HCT116 (cell line): ENCODE results near the gene MBD6. TPM values are rescaled to one million over a fixed set of nuclear protein-coding genes. Genes with fewer than 3 reads are reported as not detected.

Experiments used
- ATAC-seq: fragments of 200-7000 bp; cut with Tn5 transposase; 2 replicates; pipeline ENCODE4 v1.9.1; 2020; ENCODE audit warnings: mild to moderate bottlenecking, moderate library complexity
- BruUV-seq: library from RNA; stranded (reverse); fragments of 400-500 nt; replicated peaks from 2 replicates; lab custom pipeline; 2021; lab: Mats Ljungman, UMichigan
- CTCF ChIA-PET: fragments of 300-600 bp; sonication (Branson Sonifier 250); formaldehyde crosslinking; loops from one replicate; lab custom pipeline; 2021; ENCODE audit warnings: antibody characterized with exemption; lab: Charles Lee
- POLR2A ChIA-PET: fragments of 300-600, 350-600 bp; sonication (Branson Sonifier 250); formaldehyde crosslinking; loops from one replicate; lab custom pipeline; 2021; ENCODE audit warnings: antibody characterized with exemption; lab: Charles Lee
- RAD21 ChIA-PET, 2 experiments: fragments of 300-600 bp; sonication (Branson Sonifier 250); formaldehyde crosslinking; loops; one replicate each; lab custom pipeline; 2023; ENCODE audit warnings: low total read pairs in 2 of 2; ENCODE audit not compliant: uncharacterized antibody in 2 of 2, unreplicated experiment in 2 of 2, low non-redundant PET in 1 of 2; lab: Charles Lee
- DNase-seq: peaks from one replicate; pipeline ENCODE4 v3.0.0-alpha.2; 2010; ENCODE audit warnings: low read depth, low spot score
- H2AFZ ChIP-seq: fragments of 200-600 bp; shearing (Covaris generic), sonication (generic); 2 replicates; pipeline ENCODE4 v1.6.1; 2017; ENCODE audit warnings: low read depth, mixed run types, mixed read lengths, antibody characterized with exemption, low read length; ENCODE audit not compliant: poor library complexity, severe bottlenecking
- H3K27ac ChIP-seq: 2 replicates; pipeline ENCODE4 v1.5.1; 2012; ENCODE audit warnings: low read depth, low read length
- H3K27me3 ChIP-seq: fragments of 200-600 bp; sonication (generic); 2 replicates; pipeline ENCODE4 v1.6.1; 2016; ENCODE audit warnings: mixed run types, low read length, mixed read lengths; ENCODE audit not compliant: insufficient read depth
- H3K36me3 ChIP-seq, 2 experiments: fragments of 200-500 bp in 1 of 2; fragments of 200-600 bp in 1 of 2; sonication (Bioruptor generic) in 1 of 2; sonication (generic) in 1 of 2; 2 replicates each; pipeline versions ENCODE4 v1.5.1 to v1.6.1; 2014 to 2016; ENCODE audit warnings: low read length in 2 of 2, inconsistent platforms in 1 of 2, mixed read lengths in 1 of 2, mixed run types in 1 of 2; ENCODE audit not compliant: insufficient read depth in 2 of 2, control insufficient read depth in 1 of 2
- H3K4me1 ChIP-seq, 2 experiments: fragments of 200-600 bp in 1 of 2; sonication (generic) in 1 of 2; 2 replicates each; pipeline versions ENCODE4 v1.5.1 to v1.6.1; 2012 to 2017; ENCODE audit warnings: low read length in 2 of 2, inconsistent platforms in 1 of 2, mild to moderate bottlenecking in 1 of 2, mixed read lengths in 1 of 2, mixed run types in 1 of 2, moderate library complexity in 1 of 2; ENCODE audit not compliant: insufficient read depth in 2 of 2, control insufficient read depth in 1 of 2
- H3K4me2 ChIP-seq: fragments of 200-600 bp; sonication (generic); 2 replicates; pipeline ENCODE4 v1.6.1; 2017; ENCODE audit warnings: mixed run types, low read length, mixed read lengths
- H3K4me3 ChIP-seq, 2 experiments: fragments of 200-600 bp in 1 of 2; sonication (generic) in 1 of 2; replicated peaks in 1 of 2; 2 replicates each; pipeline ENCODE4 v1.5.1; 2011 to 2016; ENCODE audit warnings: low read length in 2 of 2, control low read depth in 1 of 2, low read depth in 1 of 2, mild to moderate bottlenecking in 1 of 2, mixed read lengths in 1 of 2, mixed run types in 1 of 2
- H3K79me2 ChIP-seq: fragments of 200-600 bp; sonication (generic); 2 replicates; pipeline ENCODE4 v1.6.1; 2017; ENCODE audit warnings: mild to moderate bottlenecking, mixed run types, low read length, moderate library complexity, mixed read lengths; ENCODE audit not compliant: insufficient read depth
- H3K9ac ChIP-seq: fragments of 200-600 bp; sonication (generic); 2 replicates; pipeline ENCODE4 v1.6.1; 2016; ENCODE audit warnings: low read length, mixed read lengths
- H3K9me2 ChIP-seq: fragments of 200-600 bp; sonication (generic), shearing (Covaris generic); 2 replicates; pipeline ENCODE4 v1.6.1; 2017; ENCODE audit warnings: mixed run types, mild to moderate bottlenecking, moderate library complexity; ENCODE audit not compliant: insufficient read depth
- H3K9me3 ChIP-seq, 2 experiments: fragments of 200-500 bp in 1 of 2; fragments of 200-600 bp in 1 of 2; sonication (Bioruptor generic) in 1 of 2; sonication (generic) in 1 of 2; 2 replicates each; pipeline ENCODE4 v1.6.1; 2014 to 2017; ENCODE audit warnings: low read length in 2 of 2, mixed read lengths in 2 of 2, inconsistent platforms in 1 of 2, low read depth in 1 of 2, mild to moderate bottlenecking in 1 of 2, mixed run types in 1 of 2, moderate library complexity in 1 of 2; ENCODE audit not compliant: control insufficient read depth in 1 of 2, insufficient read depth in 1 of 2
- H4K20me1 ChIP-seq: fragments of 200-600 bp; sonication (generic), shearing (Covaris generic); 2 replicates; pipeline ENCODE4 v1.6.1; 2017; ENCODE audit warnings: mixed run types, mild to moderate bottlenecking, moderate library complexity; ENCODE audit not compliant: insufficient read depth
- CEBPB ChIP-seq: IDR thresholded peaks from 2 replicates; pipeline ENCODE4 v1.6.1; 2012; ENCODE audit warnings: low read depth
- ELF1 ChIP-seq: IDR thresholded peaks from 2 replicates; pipeline ENCODE4 v1.6.1; 2012; ENCODE audit warnings: low read depth, borderline replicate concordance
- POLR2A ChIP-seq: IDR thresholded peaks from 2 replicates; pipeline ENCODE4 v1.7.0; 2011; ENCODE audit warnings: borderline replicate concordance; ENCODE audit not compliant: insufficient read depth, insufficient read length; ENCODE audit errors: extremely low read depth
- RAD21 ChIP-seq: IDR thresholded peaks from 2 replicates; pipeline ENCODE4 v1.6.1; 2012; ENCODE audit warnings: low read depth, mild to moderate bottlenecking
- SIN3A ChIP-seq: IDR thresholded peaks from 2 replicates; pipeline ENCODE4 v1.6.1; 2012; ENCODE audit warnings: low read depth
- SP1 ChIP-seq: IDR thresholded peaks from 2 replicates; pipeline ENCODE4 v1.6.1; 2012; ENCODE audit warnings: low read depth
- SRF ChIP-seq: IDR thresholded peaks from 2 replicates; pipeline ENCODE4 v1.6.1; 2012; ENCODE audit warnings: low read depth
- TCF7L2 ChIP-seq: IDR thresholded peaks from 2 replicates; pipeline ENCODE4 v1.7.0; 2011; ENCODE audit warnings: borderline replicate concordance, inconsistent platforms; ENCODE audit not compliant: insufficient read depth, insufficient read length; ENCODE audit errors: extremely low read depth
- intact Hi-C: fragments of 100-400 bp; cut with micrococcal nuclease; formaldehyde crosslinking; loops from 2 replicates; pipeline ENCODE4 v1.10.0; 2022
- total RNA-seq: library from RNA; stranded (reverse); gene quantifications from one replicate; pipeline ENCODE4 v1.2.1, GENCODE V29; 2021; ENCODE audit not compliant: unreplicated experiment
- TF ChIP-seq, protein P1 (sequence below): IDR thresholded peaks from 2 replicates; pipeline ENCODE4 v1.6.1; 2012; ENCODE audit warnings: low read depth
- TF ChIP-seq, protein P2 (sequence below): IDR thresholded peaks from 2 replicates; pipeline ENCODE4 v1.6.1; 2011; ENCODE audit warnings: mild to moderate bottlenecking, low read length, moderate library complexity; ENCODE audit not compliant: insufficient replicate concordance; ENCODE audit errors: extremely low read depth

Gene MBD6
- total RNA-seq, 1 experiment from 2014 or later, result 70.1 TPM

DNA sequence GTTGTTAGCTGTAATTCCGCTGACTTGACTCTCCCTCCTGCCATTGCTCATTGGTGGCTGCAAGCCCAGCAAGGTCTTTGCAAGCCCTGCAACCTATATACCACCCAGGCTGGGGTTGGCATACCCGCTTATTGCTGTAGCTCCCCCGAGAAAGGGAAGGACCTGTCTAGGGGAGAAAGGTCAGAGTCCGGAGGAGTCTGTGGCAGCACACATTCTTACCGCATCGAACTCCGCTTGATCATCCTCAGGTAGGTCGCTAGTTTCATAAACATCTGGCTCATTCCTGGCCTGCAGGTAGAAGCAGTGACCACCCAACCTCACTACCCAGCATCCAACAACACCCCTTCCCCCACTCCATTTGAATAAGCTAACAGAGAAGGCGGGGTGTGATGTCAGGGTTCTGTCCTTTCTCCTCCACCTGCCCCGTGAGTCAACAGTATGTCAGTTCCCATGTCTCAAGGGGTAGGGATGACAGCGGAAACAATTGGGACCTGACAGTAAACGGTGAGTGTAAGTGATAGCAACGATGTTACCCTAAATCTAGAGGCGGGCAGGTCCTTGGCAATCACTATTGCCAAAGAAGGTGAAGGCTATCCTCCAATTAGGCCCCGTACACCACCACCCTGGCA is 23.3 kb downstream of the MBD6 start:
- peak overlapping the region; percentile 83 for H3K9ac ChIP-seq
- H3K79me2 ChIP-seq, result peaks cover 24% of the 10 kb centered on the region
- peak overlapping the region; percentile 67 for H3K27ac ChIP-seq
- ATAC-seq, result no peak
- intact Hi-C loops, result no loop called here
- ChIA-PET RAD21 (interaction anchor here in 1 of 2 experiments (1.0 kb wide), 1 partner anchor 37 kb away, joined by 3 read pairs; no protein-coding TSS in a partner anchor), CTCF (interaction anchor here (0.7 kb wide), 1 partner anchor 23 kb away, joined by 3 read pairs; no protein-coding TSS in a partner anchor)
- BruUV-seq, result no TSS peak
- no peaks in the 10 kb centered on the region for H4K20me1 ChIP-seq
- TF ChIP-seq SIN3A (peak; percentile 45; the same call in 1 of the 2 replicates), CEBPB (no peak)
- TF ChIP-seq, all 23 proteins: peak for 1
- no peaks in the 10 kb centered on the region for H3K9me2 ChIP-seq
- no peak overlapping the region for H2AFZ ChIP-seq
- H3K4me2 ChIP-seq, result peak overlapping the region; percentile 76
- H3K9me3 ChIP-seq, result no peaks in the 10 kb centered on the region
- H3K4me3 ChIP-seq, result peak overlapping the region; percentile 78 to 92
- no peaks in the 10 kb centered on the region for H3K27me3 ChIP-seq
- H3K4me1 ChIP-seq, result peaks cover 9 to 28% of the 10 kb centered on the region in 2 experiments
- no peak for DNase-seq
- H3K36me3 ChIP-seq, result peaks cover 3 to 4% of the 10 kb centered on the region in 2 experiments; a peak in 2 of 4 replicates
- POLR2A ChIA-PET, result interaction anchor here (1.0 to 2.5 kb wide), 4 partner anchors 13 to 44 kb away, joined by 4 to 8 read pairs (median 4); no protein-coding TSS in a partner anchor

DNA sequence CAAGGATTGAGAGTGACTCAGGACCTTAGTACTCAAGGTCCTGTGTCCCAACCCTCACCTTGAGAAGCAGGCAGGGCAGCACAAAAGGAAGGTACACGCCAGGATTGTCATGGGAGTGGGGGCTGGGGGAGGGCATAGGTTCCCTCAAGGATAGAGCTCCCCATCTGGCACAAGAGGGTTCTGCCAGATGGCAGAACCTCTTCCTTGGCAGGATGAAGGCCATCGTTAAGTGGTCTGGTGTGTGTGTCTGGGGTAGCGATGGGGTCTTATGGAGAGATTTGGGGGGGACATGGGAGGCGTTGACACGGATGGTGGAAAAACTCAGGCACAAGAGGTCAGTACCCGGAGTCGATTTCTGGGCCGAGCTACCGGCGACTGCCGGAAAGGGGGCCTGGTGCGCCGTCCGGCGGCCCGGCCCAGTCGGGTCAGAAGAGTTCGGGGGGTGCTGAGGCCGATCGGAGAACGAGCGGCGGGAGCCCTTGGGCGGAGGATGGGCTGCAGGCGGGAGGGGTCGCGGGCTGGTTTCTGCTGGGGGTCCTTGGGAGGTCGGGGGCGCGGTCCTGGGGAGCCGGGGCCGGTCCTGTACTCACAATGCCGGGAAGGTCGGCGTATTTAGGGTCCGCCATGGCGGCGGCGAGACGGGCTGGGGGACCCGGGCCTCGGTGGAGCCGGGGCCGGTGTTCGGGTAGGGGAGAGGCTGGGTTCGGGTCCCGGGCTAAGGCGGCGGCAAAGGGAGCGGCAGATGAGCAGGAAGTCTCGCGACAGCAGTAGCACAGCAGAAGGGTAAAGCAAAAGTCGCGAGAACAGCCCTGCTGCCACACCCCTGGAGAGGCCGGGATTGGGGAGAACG is 24.0 kb downstream of the MBD6 start, which contains the start of gene DCTN2:
DCTN2 (minus strand) TSS at position 755 of the 850 bp plus-strand sequence; CDS start at position 626, 129 bp downstream.
- peaks cover under 1 to 3% of the 10 kb centered on the region in 2 experiments; a peak in 2 of 4 replicates for H3K36me3 ChIP-seq
- no TSS peak for BruUV-seq
- no peaks in the 10 kb centered on the region for H3K27me3 ChIP-seq
- no peaks in the 10 kb centered on the region for H4K20me1 ChIP-seq
- peak within 1 kb of the TSS; percentile 76 for H3K4me2 ChIP-seq
- peak within 1 kb of the TSS; percentile 83 for H3K9ac ChIP-seq
- RAD21 ChIA-PET, result interaction anchor here in 1 of 2 experiments (1.0 kb wide), 1 partner anchor 36 kb away, joined by 3 read pairs; no protein-coding TSS in a partner anchor
- CTCF ChIA-PET, result interaction anchor here (0.6 to 1.0 kb wide), 4 partner anchors 23 to 427 kb away, joined by 3 to 7 read pairs (median 4); no protein-coding TSS in a partner anchor
- no peaks in the 10 kb centered on the region for H3K9me2 ChIP-seq
- intact Hi-C loops, result no loop called here
- peak within 1 kb of the TSS; percentile 78 to 92 for H3K4me3 ChIP-seq
- H2AFZ ChIP-seq, result peak within 1 kb of the TSS; percentile 100
- no peaks in the 10 kb centered on the region for H3K9me3 ChIP-seq
- ATAC-seq (peak; percentile 92), DNase-seq (peak; percentile 92)
- H3K27ac ChIP-seq, result peak within 1 kb of the TSS; percentile 67
- H3K79me2 ChIP-seq, result peaks cover 24% of the 10 kb centered on the region
- H3K4me1 ChIP-seq, result peaks cover 9 to 28% of the 10 kb centered on the region in 2 experiments
- POLR2A ChIA-PET, result interaction anchor here (1.0 to 2.5 kb wide), 4 partner anchors 14 to 44 kb away, joined by 4 to 8 read pairs (median 4); no protein-coding TSS in a partner anchor
- TF ChIP-seq ELF1 (no peak; the same call in 1 of the 2 replicates), RAD21 (no peak), SIN3A (peak; percentile 26; the same call in 1 of the 2 replicates), POLR2A (peak; percentile 41), SP1 (peak; percentile 63; the same call in 1 of the 2 replicates), SRF (peak; percentile 82; the same call in 1 of the 2 replicates), TCF7L2 (peak; percentile 68)
- TF ChIP-seq, protein P1, sequence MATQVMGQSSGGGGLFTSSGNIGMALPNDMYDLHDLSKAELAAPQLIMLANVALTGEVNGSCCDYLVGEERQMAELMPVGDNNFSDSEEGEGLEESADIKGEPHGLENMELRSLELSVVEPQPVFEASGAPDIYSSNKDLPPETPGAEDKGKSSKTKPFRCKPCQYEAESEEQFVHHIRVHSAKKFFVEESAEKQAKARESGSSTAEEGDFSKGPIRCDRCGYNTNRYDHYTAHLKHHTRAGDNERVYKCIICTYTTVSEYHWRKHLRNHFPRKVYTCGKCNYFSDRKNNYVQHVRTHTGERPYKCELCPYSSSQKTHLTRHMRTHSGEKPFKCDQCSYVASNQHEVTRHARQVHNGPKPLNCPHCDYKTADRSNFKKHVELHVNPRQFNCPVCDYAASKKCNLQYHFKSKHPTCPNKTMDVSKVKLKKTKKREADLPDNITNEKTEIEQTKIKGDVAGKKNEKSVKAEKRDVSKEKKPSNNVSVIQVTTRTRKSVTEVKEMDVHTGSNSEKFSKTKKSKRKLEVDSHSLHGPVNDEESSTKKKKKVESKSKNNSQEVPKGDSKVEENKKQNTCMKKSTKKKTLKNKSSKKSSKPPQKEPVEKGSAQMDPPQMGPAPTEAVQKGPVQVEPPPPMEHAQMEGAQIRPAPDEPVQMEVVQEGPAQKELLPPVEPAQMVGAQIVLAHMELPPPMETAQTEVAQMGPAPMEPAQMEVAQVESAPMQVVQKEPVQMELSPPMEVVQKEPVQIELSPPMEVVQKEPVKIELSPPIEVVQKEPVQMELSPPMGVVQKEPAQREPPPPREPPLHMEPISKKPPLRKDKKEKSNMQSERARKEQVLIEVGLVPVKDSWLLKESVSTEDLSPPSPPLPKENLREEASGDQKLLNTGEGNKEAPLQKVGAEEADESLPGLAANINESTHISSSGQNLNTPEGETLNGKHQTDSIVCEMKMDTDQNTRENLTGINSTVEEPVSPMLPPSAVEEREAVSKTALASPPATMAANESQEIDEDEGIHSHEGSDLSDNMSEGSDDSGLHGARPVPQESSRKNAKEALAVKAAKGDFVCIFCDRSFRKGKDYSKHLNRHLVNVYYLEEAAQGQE, result no peak
- TF ChIP-seq, protein P2, sequence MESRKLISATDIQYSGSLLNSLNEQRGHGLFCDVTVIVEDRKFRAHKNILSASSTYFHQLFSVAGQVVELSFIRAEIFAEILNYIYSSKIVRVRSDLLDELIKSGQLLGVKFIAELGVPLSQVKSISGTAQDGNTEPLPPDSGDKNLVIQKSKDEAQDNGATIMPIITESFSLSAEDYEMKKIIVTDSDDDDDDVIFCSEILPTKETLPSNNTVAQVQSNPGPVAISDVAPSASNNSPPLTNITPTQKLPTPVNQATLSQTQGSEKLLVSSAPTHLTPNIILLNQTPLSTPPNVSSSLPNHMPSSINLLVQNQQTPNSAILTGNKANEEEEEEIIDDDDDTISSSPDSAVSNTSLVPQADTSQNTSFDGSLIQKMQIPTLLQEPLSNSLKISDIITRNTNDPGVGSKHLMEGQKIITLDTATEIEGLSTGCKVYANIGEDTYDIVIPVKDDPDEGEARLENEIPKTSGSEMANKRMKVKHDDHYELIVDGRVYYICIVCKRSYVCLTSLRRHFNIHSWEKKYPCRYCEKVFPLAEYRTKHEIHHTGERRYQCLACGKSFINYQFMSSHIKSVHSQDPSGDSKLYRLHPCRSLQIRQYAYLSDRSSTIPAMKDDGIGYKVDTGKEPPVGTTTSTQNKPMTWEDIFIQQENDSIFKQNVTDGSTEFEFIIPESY, result peak; percentile 99
